Stimulated activated CD4-positive, alpha-beta T cell treated with anti-CD3 and anti-CD28 coated beads, TNF-alpha, amount 100 ng/mL, for 48 hours (primary cell): ENCODE data around the gene SLC16A1.

Source experiments
- DNase-seq, 3 donors: peaks; one replicate each; pipeline ENCODE4 v3.0.0-alpha.2; 2020; ENCODE audit warnings: low read depth in 3 of 3

The SLC16A1 gene

DNA sequence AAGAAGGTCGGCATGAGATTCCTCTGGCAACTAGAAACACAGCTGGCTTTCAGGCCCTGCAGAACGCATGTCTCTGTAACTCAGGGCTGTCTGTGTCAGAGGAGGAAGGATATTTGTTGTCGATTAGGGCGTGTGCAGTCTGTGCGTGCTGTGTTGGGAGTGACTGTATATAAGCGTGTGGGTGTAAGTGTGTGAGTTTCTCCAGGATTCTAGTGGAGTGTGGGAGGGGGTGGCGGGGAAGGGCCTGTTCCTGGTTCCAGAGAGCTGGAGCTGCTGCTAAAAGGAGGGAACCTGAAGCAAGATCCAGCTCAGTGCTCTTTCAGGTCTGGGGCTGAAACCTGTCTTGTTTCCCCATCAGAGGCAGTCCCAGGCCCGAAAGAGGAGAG lies 74.3 kb downstream of the SLC16A1 start:
- no peak for DNase-seq

DNA sequence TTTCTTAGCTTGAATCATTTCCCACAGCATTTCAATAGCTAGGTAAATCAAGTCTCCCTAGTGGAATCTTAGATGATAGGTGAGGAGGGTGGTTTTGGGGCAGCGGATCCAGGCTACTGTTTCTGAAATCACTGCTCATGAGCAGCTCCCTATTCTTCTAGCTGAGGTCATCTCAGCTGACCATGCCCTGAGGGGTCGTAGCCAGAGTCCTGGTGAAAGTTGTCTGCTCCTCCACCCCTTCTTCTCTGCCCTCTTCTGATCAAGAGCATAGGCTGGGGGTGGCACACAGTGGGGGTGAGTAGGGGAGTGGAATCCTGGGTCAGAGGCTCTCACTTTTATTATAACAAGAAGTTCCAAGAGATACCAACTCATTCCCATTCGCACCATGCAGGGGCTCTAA lies 76.2 kb downstream of the SLC16A1 start:
- no peak for DNase-seq

DNA sequence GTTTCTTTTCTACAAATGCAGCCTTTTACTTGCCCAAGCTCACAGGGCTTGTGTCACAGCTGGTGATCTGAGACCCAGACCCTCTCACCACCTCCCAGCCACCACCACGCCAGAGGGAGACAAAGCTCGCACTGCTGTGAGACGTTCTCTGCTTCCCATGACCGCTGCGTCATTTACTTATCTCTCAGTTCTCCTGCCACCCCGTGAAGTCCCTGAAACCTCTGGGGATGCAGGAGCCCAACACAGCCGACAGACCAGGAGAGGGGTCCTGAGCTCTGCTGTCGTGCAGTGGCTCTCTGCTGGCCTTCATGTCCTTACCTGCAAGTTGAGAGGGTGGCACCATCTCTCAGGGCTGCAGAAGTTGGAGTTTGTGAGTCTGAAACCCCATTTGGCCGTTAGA lies 77.7 kb downstream of the SLC16A1 start:
- DNase-seq, result no peak

DNA sequence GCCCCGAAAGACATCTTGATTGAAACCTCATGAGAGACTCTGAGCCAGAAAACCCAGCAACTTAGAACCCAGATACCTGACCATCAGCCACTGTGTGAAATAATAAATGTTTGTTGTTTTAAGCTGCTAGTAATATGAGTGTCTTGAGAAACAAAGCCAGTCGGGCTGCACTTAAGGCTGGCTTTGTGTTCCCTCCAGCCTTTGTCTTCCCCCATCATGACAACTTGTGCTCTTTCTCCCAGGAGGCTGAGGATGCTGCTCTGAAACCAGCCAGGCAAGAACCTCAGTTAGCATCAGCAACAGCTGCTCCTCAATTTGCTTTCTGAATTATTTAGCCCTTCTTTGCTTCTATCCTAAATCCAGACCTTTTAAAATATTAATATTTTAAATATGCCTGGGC lies 78.2 kb downstream of the SLC16A1 start:
- no peak for DNase-seq

DNA sequence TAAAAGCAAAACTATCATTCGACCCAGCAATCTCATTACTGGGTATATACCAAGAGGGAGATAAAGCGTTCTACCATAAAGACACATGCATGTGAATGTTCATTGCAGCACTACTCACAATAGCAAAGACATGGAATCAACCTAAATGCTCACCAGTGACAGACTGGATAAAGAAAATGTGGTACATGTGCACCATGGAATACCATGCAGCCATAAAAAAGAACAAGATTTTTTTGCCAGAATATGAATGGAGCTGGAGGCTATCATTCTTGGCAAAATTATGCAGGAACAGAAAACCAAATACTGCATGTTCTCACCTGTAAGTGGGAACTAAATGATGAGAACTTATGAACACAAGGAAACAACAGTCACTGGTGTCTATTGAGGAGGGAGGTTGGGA lies 79.7 kb downstream of the SLC16A1 start:
- DNase-seq, result no peak

DNA sequence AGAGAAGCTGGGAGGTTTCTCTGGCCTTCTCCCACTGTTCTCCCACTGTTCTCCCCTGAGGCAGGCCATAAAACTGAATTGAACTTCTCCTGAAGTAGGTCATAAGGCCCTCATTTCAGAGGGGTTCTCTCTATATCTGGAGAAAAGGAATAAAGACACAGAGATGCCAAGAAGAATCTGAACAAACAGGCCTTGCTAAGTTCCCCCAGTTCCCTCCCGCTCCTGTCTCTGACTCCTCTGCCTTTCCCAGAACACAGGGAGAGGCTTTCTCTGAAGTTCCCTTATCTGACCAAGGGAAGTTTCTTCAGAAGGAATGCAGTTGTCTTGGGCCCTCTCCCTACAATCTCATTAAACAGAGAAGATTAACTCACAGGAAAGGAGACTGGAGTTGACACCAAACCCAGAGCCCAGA lies 83.4 kb downstream of the SLC16A1 start:
- no peak for DNase-seq

DNA sequence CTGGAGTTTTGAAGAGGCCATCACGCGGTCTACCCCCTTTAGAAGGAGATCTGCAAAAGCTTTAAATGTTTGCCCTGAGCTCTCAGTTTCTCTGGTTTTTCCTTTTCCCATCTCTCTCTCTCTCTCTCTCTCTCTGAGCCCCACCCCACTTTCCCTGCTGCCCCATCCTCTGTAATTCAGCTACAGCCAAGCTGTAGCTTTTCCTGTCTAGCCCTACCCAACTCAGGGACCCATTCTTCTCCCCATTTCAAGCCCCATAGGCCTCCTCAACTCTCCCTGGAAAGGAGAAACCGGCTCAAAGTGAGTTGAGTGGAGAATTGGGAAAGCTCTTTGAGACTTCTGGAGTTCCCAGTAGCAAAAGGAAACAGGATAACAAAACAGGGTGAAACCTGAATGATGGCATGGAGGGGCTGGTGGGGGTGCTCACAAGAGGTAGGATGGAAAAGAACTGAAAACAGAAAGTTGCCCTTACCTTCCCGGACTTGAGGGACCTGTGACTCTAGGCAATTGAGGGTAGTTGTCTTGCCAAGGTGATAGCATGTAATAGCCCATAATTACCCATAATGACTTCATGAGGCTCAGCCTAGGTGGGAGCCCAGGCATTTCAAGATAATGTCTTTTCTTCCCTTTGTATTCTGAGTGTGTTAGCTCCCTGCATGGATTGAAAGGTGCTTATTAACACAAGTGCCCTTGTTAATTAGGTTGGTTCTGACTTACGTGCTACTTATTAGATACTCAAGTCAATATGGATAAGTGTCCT lies 84.9 kb downstream of the SLC16A1 start:
- DNase-seq, result no peak

DNA sequence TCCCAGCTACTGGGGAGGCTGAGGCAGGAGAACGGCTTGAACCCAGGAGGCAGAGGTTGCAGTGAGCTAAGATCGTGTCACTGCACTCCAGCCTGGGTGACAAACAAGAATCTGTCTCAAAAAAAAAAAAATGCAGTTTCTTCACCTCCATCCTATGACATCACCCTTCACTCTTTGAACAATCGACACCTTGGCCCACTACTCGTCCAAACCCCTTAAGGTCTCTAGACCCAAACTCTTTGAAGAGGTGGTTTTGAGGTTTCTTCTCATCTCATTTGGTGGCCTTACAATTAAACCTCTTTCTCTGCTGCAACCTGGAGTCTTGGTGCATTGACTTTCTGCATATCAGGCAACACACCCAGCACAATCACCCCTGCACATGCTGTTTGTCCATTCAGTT lies 86.1 kb downstream of the SLC16A1 start:
- DNase-seq, result no peak

DNA sequence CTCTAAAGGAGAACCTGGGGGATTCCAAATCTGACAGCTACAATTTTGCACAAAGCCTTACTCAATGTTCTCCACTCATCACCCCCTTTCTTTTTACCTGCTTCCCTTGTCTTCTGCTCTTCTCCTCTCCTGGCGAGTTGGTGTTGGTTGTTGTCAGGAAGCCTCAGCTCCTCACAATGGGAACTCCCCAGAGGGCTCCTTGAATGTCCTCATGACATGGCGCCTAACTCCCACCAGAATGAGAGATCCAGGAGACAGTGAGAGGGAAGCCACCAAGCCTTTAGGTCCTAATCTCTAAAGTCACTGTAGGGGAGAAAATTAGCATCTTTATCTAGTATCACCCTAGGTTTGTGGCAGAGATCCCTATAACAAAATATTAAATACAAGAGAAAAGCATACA lies 87.8 kb downstream of the SLC16A1 start:
- no peak for DNase-seq

DNA sequence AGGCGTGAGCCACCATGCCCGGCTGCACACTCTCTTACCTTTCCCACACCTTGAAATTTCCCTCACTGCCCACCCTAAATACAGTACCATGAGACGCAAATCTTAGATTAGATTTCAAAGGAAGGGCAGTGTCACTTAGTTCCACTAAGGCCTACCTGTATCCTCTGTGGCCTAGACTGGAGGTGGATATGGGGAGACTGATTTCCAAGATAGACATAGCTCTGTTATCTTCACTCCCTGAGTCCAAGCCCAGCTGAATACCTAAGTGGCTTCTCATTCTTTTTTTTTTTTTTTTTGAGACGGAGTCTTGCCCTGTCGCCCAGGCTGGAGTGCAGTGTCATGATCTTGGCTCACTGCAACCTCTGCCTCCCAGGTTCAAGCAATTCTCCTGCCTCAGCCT lies 89.0 kb downstream of the SLC16A1 start:
- no peak for DNase-seq

DNA sequence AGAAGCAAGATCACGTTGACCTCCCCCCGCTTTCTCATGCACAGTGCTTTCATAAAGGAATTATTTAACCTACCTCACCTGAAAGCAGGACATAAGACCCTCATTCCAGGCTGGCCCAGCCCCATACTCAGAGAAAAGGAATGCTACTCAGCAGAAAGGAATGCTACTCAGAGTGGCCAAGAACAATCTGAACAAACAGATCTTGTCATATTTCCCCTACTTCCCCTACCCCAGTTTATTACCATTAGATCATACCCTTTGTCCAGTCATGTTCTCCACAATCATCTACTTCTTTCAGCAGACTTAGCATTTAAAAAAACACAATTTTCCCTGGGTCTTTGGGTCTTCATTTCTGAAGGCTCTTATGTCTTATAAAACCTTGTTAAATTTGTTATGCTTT lies 89.8 kb downstream of the SLC16A1 start:
- no peak for DNase-seq

DNA sequence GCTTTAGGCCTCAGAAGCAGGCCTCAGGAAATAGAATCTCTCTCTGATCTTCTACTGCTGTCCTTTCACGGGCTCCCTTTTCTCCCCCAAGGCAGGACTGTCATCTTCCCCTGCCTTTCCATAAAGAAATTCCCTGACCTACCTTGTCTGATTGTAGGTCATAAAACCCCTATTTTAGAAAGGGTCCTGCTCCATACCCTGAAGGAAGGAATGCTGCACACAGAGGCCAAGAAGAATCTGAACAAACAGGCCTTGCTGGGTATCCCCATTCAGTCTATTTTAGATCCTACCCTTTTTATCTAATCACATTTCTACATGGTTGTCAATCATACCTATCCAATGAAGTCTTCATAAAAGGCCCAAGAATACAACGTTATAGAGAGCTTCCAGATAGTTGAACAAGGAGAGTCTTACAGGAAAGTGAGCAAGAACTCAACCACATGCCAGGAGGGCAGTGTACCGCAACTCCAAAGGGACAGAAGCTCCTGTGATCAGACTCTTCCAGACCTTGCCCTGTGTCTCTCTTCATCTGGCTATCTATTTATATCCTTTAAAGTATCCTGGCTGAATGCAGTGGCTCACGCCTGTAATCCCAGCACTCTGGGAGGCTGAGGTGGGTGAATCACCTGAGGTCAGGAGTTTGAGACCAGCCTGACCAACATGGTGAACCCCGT lies 93.1 kb downstream of the SLC16A1 start:
- DNase-seq, result no peak
